ENCODE measurements around the gene COPB1.
"Not testable (repeated sequence)": the region's sequence is repeated elsewhere in the genome, so short reads cannot be mapped to it uniquely, and the experiment has no call there.

COPB1 gene

GRCh38 chr11:14499560-14500180 is at the start of gene COPB1:
COPB1 (minus strand) TSS chr11:14499811; CDS start chr11:14498928, 883 bp downstream.
- DNase-seq (ENCODE audit: low read depth): peak; percentile 86

GRCh38 chr11:14547440-14547839 is 47.8 kb upstream of the COPB1 start:
- no peak for DNase-seq (ENCODE audit: low read depth)

- no peak for DNase-seq (ENCODE audit: low read depth)
Observed at GRCh38 chr11:14546672-14547071, 47.1 kb upstream of the COPB1 start.

GRCh38 chr11:14544611-14545010 is 45.0 kb upstream of the COPB1 start:
- peak; percentile 46 for DNase-seq (ENCODE audit: low read depth)

- no peak for DNase-seq (ENCODE audit: low read depth)
Observed at GRCh38 chr11:14543260-14543659, 43.6 kb upstream of the COPB1 start.

- DNase-seq (ENCODE audit: low read depth): no peak
Observed at GRCh38 chr11:14542324-14542723, 42.7 kb upstream of the COPB1 start.

GRCh38 chr11:14541192-14541947 is 41.8 kb upstream of the COPB1 start:
- DNase-seq (ENCODE audit: low read depth): no peak

- DNase-seq (ENCODE audit: low read depth): no peak
Observed at GRCh38 chr11:14539982-14540421, 40.4 kb upstream of the COPB1 start.

GRCh38 chr11:14538926-14539554 is 39.4 kb upstream of the COPB1 start:
- no peak for DNase-seq (ENCODE audit: low read depth)

GRCh38 chr11:14538271-14538925 is 38.8 kb upstream of the COPB1 start:
- no peak for DNase-seq (ENCODE audit: low read depth)

GRCh38 chr11:14537134-14537599 is 37.6 kb upstream of the COPB1 start:
- DNase-seq (ENCODE audit: low read depth): no peak

GRCh38 chr11:14535166-14535565 is 35.6 kb upstream of the COPB1 start:
- DNase-seq (ENCODE audit: low read depth): not testable (repeated sequence)

- DNase-seq (ENCODE audit: low read depth): no peak
Observed at GRCh38 chr11:14529951-14530350, 30.3 kb upstream of the COPB1 start.

GRCh38 chr11:14529321-14529720 is 29.7 kb upstream of the COPB1 start:
- DNase-seq (ENCODE audit: low read depth): no peak

- no peak for DNase-seq (ENCODE audit: low read depth)
Observed at GRCh38 chr11:14522801-14523200, 23.2 kb upstream of the COPB1 start.

GRCh38 chr11:14522245-14522644 is 22.6 kb upstream of the COPB1 start:
- DNase-seq (ENCODE audit: low read depth): no peak

- DNase-seq (ENCODE audit: low read depth): no peak
Observed at GRCh38 chr11:14520747-14521151, 21.1 kb upstream of the COPB1 start.

- peak; percentile 86 for DNase-seq (ENCODE audit: low read depth)
Observed at GRCh38 chr11:14519917-14520746, 20.5 kb upstream of the COPB1 start, which contains the start of gene PSMA1. PSMA1 (minus strand) TSS chr11:14520386; CDS start chr11:14520299, 87 bp downstream.

GRCh38 chr11:14519597-14519916 is 19.9 kb upstream of the COPB1 start:
- no peak for DNase-seq (ENCODE audit: low read depth)

GRCh38 chr11:14518820-14519219 is 19.2 kb upstream of the COPB1 start:
- DNase-seq (ENCODE audit: low read depth): no peak

GRCh38 chr11:14513800-14514199 is 14.2 kb upstream of the COPB1 start:
- no peak for DNase-seq (ENCODE audit: low read depth)

GRCh38 chr11:14506532-14506931 is 6.9 kb upstream of the COPB1 start:
- DNase-seq (ENCODE audit: low read depth): no peak

Measured in HS-5 (cell line).